NCI-H1436 (cell line): Measurements from ENCODE around the gene PELI3.

ENCODE experiments used
- DNase-seq: peaks from one replicate; lab custom pipeline; 2025; lab: John Stamatoyannopoulos, UW

PELI3 gene

GRCh38 chr11:66505276-66505816, 38.6 kb downstream of the PELI3 start:
- no peak for DNase-seq

- no peak for DNase-seq
Observed at GRCh38 chr11:66509131-66509561, 42.4 kb downstream of the PELI3 start.

- DNase-seq = peak; percentile 46
Observed at GRCh38 chr11:66510271-66510989, 43.7 kb downstream of the PELI3 start, which contains the start of gene BBS1. Gene BBS1, plus strand, starts transcription at chr11:66510635. Its CDS starts 25 bp downstream, at chr11:66510660.

GRCh38 chr11:66510990-66511339, 44.3 kb downstream of the PELI3 start:
- no peak for DNase-seq

- DNase-seq = no peak
Observed at GRCh38 chr11:66523611-66524010, 56.9 kb downstream of the PELI3 start.

GRCh38 chr11:66524304-66525040, 57.8 kb downstream of the PELI3 start:
- DNase-seq = no peak
